ENCODE data around the gene ZNF581.

DNA sequence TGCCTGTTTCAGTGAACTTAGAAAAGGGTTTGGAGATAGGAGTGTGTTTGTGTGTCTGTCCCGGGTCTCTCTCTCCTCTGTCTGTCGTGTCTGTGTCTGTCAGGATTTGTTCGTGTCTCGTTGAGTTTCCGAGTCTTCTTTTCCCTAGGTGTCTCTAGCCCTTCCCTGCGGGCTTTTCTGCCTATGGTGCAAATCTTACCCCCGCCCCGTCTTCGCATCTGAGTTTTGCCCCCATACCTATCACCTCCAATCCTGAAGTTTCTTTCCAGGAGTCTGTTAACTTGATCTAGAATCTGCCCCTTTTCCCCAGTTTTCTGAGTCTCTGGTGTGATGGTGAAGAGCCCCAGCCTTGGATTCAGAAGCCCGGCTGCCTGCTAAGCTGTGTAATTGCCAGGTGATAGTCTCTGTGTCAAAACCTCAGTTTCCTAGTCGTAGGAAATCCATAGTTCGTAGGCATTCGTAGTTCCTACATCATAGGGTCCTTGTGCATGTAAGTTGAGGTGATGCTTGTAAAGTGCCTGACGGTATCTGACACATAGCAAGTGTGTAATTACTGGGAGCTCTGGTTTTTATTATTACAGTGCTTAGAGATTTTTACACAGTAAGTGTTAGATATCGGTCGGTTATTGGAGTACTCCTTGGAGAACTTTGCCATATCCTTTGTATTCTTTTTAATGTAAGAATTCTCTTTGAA lies 32.4 kb downstream of the ZNF581 start:
- TF ChIP-seq, protein P1, sequence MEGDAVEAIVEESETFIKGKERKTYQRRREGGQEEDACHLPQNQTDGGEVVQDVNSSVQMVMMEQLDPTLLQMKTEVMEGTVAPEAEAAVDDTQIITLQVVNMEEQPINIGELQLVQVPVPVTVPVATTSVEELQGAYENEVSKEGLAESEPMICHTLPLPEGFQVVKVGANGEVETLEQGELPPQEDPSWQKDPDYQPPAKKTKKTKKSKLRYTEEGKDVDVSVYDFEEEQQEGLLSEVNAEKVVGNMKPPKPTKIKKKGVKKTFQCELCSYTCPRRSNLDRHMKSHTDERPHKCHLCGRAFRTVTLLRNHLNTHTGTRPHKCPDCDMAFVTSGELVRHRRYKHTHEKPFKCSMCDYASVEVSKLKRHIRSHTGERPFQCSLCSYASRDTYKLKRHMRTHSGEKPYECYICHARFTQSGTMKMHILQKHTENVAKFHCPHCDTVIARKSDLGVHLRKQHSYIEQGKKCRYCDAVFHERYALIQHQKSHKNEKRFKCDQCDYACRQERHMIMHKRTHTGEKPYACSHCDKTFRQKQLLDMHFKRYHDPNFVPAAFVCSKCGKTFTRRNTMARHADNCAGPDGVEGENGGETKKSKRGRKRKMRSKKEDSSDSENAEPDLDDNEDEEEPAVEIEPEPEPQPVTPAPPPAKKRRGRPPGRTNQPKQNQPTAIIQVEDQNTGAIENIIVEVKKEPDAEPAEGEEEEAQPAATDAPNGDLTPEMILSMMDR (IDR thresholded peaks at IDR 0.05; ENCODE audit: low read depth, low read length, missing input control): no peak
- TF ChIP-seq SP1 (IDR thresholded peaks at IDR 0.05) (no peak), TAF1 (conservative IDR thresholded peaks at IDR 0.05) (no peak), GABPA (IDR thresholded peaks at IDR 0.05 in 1 of 2, conservative IDR thresholded peaks at IDR 0.05 in 1 of 2) (no peak), RAD21 (IDR thresholded peaks at IDR 0.05) (no peak), JUND (IDR thresholded peaks at IDR 0.05) (no peak)
- TF ChIP-seq, protein P2, sequence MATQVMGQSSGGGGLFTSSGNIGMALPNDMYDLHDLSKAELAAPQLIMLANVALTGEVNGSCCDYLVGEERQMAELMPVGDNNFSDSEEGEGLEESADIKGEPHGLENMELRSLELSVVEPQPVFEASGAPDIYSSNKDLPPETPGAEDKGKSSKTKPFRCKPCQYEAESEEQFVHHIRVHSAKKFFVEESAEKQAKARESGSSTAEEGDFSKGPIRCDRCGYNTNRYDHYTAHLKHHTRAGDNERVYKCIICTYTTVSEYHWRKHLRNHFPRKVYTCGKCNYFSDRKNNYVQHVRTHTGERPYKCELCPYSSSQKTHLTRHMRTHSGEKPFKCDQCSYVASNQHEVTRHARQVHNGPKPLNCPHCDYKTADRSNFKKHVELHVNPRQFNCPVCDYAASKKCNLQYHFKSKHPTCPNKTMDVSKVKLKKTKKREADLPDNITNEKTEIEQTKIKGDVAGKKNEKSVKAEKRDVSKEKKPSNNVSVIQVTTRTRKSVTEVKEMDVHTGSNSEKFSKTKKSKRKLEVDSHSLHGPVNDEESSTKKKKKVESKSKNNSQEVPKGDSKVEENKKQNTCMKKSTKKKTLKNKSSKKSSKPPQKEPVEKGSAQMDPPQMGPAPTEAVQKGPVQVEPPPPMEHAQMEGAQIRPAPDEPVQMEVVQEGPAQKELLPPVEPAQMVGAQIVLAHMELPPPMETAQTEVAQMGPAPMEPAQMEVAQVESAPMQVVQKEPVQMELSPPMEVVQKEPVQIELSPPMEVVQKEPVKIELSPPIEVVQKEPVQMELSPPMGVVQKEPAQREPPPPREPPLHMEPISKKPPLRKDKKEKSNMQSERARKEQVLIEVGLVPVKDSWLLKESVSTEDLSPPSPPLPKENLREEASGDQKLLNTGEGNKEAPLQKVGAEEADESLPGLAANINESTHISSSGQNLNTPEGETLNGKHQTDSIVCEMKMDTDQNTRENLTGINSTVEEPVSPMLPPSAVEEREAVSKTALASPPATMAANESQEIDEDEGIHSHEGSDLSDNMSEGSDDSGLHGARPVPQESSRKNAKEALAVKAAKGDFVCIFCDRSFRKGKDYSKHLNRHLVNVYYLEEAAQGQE (IDR thresholded peaks at IDR 0.05): no peak
- TF ChIP-seq, protein P3, sequence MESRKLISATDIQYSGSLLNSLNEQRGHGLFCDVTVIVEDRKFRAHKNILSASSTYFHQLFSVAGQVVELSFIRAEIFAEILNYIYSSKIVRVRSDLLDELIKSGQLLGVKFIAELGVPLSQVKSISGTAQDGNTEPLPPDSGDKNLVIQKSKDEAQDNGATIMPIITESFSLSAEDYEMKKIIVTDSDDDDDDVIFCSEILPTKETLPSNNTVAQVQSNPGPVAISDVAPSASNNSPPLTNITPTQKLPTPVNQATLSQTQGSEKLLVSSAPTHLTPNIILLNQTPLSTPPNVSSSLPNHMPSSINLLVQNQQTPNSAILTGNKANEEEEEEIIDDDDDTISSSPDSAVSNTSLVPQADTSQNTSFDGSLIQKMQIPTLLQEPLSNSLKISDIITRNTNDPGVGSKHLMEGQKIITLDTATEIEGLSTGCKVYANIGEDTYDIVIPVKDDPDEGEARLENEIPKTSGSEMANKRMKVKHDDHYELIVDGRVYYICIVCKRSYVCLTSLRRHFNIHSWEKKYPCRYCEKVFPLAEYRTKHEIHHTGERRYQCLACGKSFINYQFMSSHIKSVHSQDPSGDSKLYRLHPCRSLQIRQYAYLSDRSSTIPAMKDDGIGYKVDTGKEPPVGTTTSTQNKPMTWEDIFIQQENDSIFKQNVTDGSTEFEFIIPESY (IDR thresholded peaks at IDR 0.05): no peak
- TF ChIP-seq, protein P4, sequence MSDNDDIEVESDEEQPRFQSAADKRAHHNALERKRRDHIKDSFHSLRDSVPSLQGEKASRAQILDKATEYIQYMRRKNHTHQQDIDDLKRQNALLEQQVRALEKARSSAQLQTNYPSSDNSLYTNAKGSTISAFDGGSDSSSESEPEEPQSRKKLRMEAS (IDR thresholded peaks at IDR 0.05): no peak

Data from liver (tissue), 3 donors.